Neutrophil (primary cell): ENCODE measurements around the gene CROCC2.

Source experiments
- H3K27ac ChIP-seq: fragments of 200-600 bp; sonication (generic); 2 replicates; pipeline ENCODE4 v1.5.1; 2016; ENCODE audit warnings: mild to moderate bottlenecking, moderate library complexity
- H3K27me3 ChIP-seq: fragments of 200-600 bp; sonication (generic); 2 replicates; pipeline ENCODE4 v1.6.0; 2016; ENCODE audit warnings: mild to moderate bottlenecking
- H3K36me3 ChIP-seq: fragments of 200-600 bp; sonication (generic); 2 replicates; pipeline ENCODE4 v1.5.1; 2017
- H3K4me1 ChIP-seq, 2 experiments: fragments of 200-600 bp in 1 of 2; sonication (generic) in 1 of 2; 1 replicate in 1 of 2; 2 replicates in 1 of 2; pipeline versions ENCODE4 v1.5.1 to v1.6.1; 2013 to 2016; ENCODE audit warnings: low read depth in 1 of 2, low read length in 1 of 2, mild to moderate bottlenecking in 1 of 2, moderate library complexity in 1 of 2; ENCODE audit not compliant: control insufficient read depth in 1 of 2, insufficient read depth in 1 of 2
- H3K4me3 ChIP-seq, 2 experiments: fragments of 200-600 bp in 1 of 2; sonication (generic) in 1 of 2; 1 replicate in 1 of 2; 2 replicates in 1 of 2; pipeline ENCODE4 v1.5.1; 2013 to 2016; ENCODE audit warnings: low read depth in 1 of 2, low read length in 1 of 2, mild to moderate bottlenecking in 1 of 2, moderate library complexity in 1 of 2
- H3K9me3 ChIP-seq: fragments of 200-600 bp; sonication (generic); 2 replicates; pipeline ENCODE4 v1.5.1; 2016
- TF ChIP-seq, protein P1 (sequence below): fragments of 200-600 bp; sonication (generic); IDR thresholded peaks from 2 replicates; pipeline ENCODE4 v1.5.1; 2016; ENCODE audit warnings: antibody characterized with exemption

The CROCC2 gene

DNA sequence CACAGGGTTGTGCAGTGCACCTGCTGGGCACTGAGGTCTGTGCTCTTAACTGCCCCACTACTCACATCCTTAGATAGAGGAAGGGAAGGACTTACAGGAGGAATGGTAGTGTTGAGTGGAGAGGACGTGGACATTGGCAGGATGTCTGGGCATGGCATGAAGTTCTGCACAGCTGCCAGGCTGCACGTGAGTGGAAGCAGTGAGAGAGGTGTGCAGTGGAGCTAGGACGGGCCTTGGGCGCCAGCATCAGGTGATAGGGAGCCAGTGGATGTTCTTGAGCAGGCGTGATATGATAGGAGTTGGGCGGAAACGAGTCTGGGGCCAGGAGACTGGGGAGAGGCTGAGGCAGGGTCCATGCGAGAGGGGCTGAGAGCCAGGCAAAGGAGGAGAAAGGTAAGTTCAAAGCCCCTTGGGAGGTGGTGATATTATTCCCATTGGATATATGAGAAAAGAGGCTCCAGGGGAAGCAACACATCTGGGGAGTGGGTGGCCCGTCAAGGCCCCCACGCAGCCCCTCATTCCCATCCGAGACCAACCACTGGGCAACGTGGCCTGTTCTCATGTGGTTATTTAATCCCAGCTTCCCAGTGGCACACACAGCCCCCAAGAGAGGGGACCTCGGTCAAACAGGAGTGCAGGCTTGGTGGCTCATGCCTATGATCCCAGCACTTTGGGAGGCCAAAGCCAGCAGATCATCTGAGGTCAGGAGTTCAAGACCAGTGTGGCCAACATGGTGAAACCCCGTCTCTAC is 46.5 kb downstream of the CROCC2 start:
- Histone ChIP-seq H3K4me1 (no peaks in the 10 kb centered on the region), H3K36me3 (no peaks in the 10 kb centered on the region), H3K9me3 (no peaks in the 10 kb centered on the region), H3K27me3 (no peaks in the 10 kb centered on the region), H3K27ac (no peak overlapping the region), H3K4me3 (no peak overlapping the region)
- TF ChIP-seq, protein P1, sequence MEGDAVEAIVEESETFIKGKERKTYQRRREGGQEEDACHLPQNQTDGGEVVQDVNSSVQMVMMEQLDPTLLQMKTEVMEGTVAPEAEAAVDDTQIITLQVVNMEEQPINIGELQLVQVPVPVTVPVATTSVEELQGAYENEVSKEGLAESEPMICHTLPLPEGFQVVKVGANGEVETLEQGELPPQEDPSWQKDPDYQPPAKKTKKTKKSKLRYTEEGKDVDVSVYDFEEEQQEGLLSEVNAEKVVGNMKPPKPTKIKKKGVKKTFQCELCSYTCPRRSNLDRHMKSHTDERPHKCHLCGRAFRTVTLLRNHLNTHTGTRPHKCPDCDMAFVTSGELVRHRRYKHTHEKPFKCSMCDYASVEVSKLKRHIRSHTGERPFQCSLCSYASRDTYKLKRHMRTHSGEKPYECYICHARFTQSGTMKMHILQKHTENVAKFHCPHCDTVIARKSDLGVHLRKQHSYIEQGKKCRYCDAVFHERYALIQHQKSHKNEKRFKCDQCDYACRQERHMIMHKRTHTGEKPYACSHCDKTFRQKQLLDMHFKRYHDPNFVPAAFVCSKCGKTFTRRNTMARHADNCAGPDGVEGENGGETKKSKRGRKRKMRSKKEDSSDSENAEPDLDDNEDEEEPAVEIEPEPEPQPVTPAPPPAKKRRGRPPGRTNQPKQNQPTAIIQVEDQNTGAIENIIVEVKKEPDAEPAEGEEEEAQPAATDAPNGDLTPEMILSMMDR, result no peak

DNA sequence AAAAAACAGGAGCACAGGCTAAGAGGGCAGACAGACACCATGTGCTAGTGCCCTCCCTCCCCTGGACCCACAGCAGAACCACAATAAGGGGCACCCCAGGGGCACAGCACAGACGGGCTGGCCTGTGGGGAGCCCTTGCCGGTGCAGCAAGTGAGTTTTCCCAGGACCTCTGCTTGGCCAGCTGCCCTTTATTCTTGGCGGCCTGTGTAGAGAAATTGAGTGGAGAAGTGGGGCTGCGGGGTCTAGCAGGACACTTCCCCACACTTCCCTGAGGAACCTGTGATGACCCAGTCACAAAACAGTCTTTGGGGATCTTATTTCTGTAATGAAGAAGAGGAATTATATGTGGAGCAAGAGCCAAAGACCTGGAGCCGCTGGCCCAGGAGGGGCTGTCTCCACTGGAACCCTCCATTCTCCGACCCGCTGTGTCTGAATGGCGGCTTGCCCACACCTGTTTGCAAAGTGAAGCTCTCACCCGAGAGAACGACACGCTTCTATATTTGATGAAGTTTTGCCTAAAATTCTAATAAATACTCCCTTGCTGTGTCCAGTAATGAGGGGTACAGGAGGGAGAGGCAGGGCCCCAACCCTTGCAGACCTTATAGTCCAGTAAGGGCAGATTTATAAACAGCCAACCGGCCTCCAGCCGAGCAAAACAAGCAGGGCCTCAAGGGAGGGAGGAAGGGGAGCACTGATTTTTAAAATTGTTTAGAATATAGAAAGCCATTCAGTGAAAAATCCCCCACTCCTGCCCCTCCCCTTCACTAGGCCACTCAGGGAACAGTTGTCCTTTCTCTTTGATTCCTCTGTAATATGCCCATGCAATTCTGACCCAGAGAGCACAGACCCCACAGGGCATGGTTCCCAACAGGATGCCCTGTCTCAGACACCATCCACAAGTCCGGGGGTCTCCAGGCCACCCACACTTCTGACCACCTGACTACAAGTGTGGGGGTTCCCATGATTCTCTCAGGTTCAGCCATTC is 47.6 kb downstream of the CROCC2 start:
- Histone ChIP-seq H3K4me1 (no peaks in the 10 kb centered on the region), H3K27me3 (no peaks in the 10 kb centered on the region), H3K27ac (no peak overlapping the region), H3K36me3 (no peaks in the 10 kb centered on the region), H3K9me3 (no peaks in the 10 kb centered on the region), H3K4me3 (no peak overlapping the region)
- TF ChIP-seq, protein P1, result no peak

- no peak overlapping the region for H3K4me3 ChIP-seq
- TF ChIP-seq, protein P1, result no peak
- no peaks in the 10 kb centered on the region for H3K27me3 ChIP-seq
- no peaks in the 10 kb centered on the region for H3K9me3 ChIP-seq
- H3K36me3 ChIP-seq, result no peaks in the 10 kb centered on the region
- no peaks in the 10 kb centered on the region for H3K4me1 ChIP-seq
- H3K27ac ChIP-seq, result no peak overlapping the region
Measured at GRCh38 chr2:240954436-240955305, 48.5 kb downstream of the CROCC2 start.

GRCh38 chr2:240955306-240956170 is 49.4 kb downstream of the CROCC2 start:
- TF ChIP-seq, protein P1, result no peak
- Histone ChIP-seq H3K9me3 (no peaks in the 10 kb centered on the region), H3K4me3 (no peak overlapping the region), H3K27ac (no peak overlapping the region), H3K4me1 (peaks cover 0 to 3% of the 10 kb centered on the region in 2 experiments), H3K36me3 (no peaks in the 10 kb centered on the region), H3K27me3 (no peaks in the 10 kb centered on the region)
